ENCODE data around the gene CSH2. TPM values are rescaled to one million over a fixed set of nuclear protein-coding genes. Genes with fewer than 3 reads are reported as not detected.
A peak's percentile ranks its signal among the peaks of the same experiment; 100 is the strongest.

The CSH2 gene
- polyA plus RNA-seq, 1 donor: 0.06 TPM

GRCh38 chr17:63842540-63843386 lies 30.7 kb downstream of the CSH2 start, which contains the start of gene SMARCD2:
Gene SMARCD2, minus strand, starts transcription at chr17:63842685. Its CDS starts 11 bp downstream, at chr17:63842674.
- no peaks in the 10 kb centered on the region for H3K9me3 ChIP-seq (ENCODE audit: control insufficient read depth, low read depth, low read length)
- H3K4me1 ChIP-seq (ENCODE audit: control insufficient read depth, insufficient read depth, low read length): peaks cover 36% of the 10 kb centered on the region
- H3K27me3 ChIP-seq (ENCODE audit: control insufficient read depth, insufficient read depth, low read length): no peaks in the 10 kb centered on the region
- peak within 1 kb of the TSS; percentile 98 for H3K4me3 ChIP-seq (ENCODE audit: low read length)
- H3K36me3 ChIP-seq (ENCODE audit: control insufficient read depth, insufficient read depth, low read length): peaks cover 6% of the 10 kb centered on the region
- H3K27ac ChIP-seq (ENCODE audit: low read length): peak within 1 kb of the TSS; percentile 72
- WGBS (ENCODE audit: insufficient coverage, low lambda C conversion rate): no CpG with 5 or more reads among the region's 92 CpGs
- peak; percentile 98 to 100 for DNase-seq

GRCh38 chr17:63842173-63842539 lies 31.3 kb downstream of the CSH2 start:
- peak overlapping the region; percentile 98 for H3K4me3 ChIP-seq (ENCODE audit: low read length)
- no CpG with 5 or more reads among the region's 36 CpGs for WGBS (ENCODE audit: insufficient coverage, low lambda C conversion rate)
- no peak for DNase-seq
- H3K27me3 ChIP-seq (ENCODE audit: control insufficient read depth, insufficient read depth, low read length): no peaks in the 10 kb centered on the region
- H3K27ac ChIP-seq (ENCODE audit: low read length): peak overlapping the region; percentile 72
- H3K9me3 ChIP-seq (ENCODE audit: control insufficient read depth, low read depth, low read length): no peaks in the 10 kb centered on the region
- peaks cover 36% of the 10 kb centered on the region for H3K4me1 ChIP-seq (ENCODE audit: control insufficient read depth, insufficient read depth, low read length)
- H3K36me3 ChIP-seq (ENCODE audit: control insufficient read depth, insufficient read depth, low read length): peaks cover 12% of the 10 kb centered on the region

GRCh38 chr17:63841350-63842172 lies 31.9 kb downstream of the CSH2 start:
- Histone ChIP-seq H3K27ac (ENCODE audit: low read length) (peak overlapping the region; percentile 72), H3K36me3 (ENCODE audit: control insufficient read depth, insufficient read depth, low read length) (peaks cover 18% of the 10 kb centered on the region), H3K4me1 (ENCODE audit: control insufficient read depth, insufficient read depth, low read length) (peaks cover 36% of the 10 kb centered on the region), H3K9me3 (ENCODE audit: control insufficient read depth, low read depth, low read length) (no peaks in the 10 kb centered on the region), H3K4me3 (ENCODE audit: low read length) (peak overlapping the region; percentile 98), H3K27me3 (ENCODE audit: control insufficient read depth, insufficient read depth, low read length) (no peaks in the 10 kb centered on the region)
- DNase-seq: peak; percentile 47 to 74
- WGBS (ENCODE audit: insufficient coverage, low lambda C conversion rate): no CpG with 5 or more reads among the region's 26 CpGs

GRCh38 chr17:63840591-63841349 lies 32.7 kb downstream of the CSH2 start:
- Histone ChIP-seq H3K27me3 (ENCODE audit: control insufficient read depth, insufficient read depth, low read length) (no peaks in the 10 kb centered on the region), H3K4me3 (ENCODE audit: low read length) (peak overlapping the region; percentile 98), H3K4me1 (ENCODE audit: control insufficient read depth, insufficient read depth, low read length) (peaks cover 36% of the 10 kb centered on the region), H3K36me3 (ENCODE audit: control insufficient read depth, insufficient read depth, low read length) (peaks cover 25% of the 10 kb centered on the region), H3K9me3 (ENCODE audit: control insufficient read depth, low read depth, low read length) (no peaks in the 10 kb centered on the region), H3K27ac (ENCODE audit: low read length) (peak overlapping the region; percentile 72)
- 33% methylated on average over 1 of the region's 4 CpGs for WGBS (ENCODE audit: insufficient coverage, low lambda C conversion rate)
- no peak for DNase-seq

- peak overlapping the region; percentile 37 for H3K27ac ChIP-seq (ENCODE audit: low read length)
- peaks cover 43% of the 10 kb centered on the region for H3K36me3 ChIP-seq (ENCODE audit: control insufficient read depth, insufficient read depth, low read length)
- peaks cover 41% of the 10 kb centered on the region for H3K4me1 ChIP-seq (ENCODE audit: control insufficient read depth, insufficient read depth, low read length)
- no peak overlapping the region for H3K4me3 ChIP-seq (ENCODE audit: low read length)
- H3K27me3 ChIP-seq (ENCODE audit: control insufficient read depth, insufficient read depth, low read length): no peaks in the 10 kb centered on the region
- WGBS (ENCODE audit: insufficient coverage, low lambda C conversion rate): 96% methylated on average over 3 of the region's 7 CpGs
- H3K9me3 ChIP-seq (ENCODE audit: control insufficient read depth, low read depth, low read length): no peaks in the 10 kb centered on the region
- DNase-seq: peak in 1 of 2 donors; percentile 18
Measured at GRCh38 chr17:63838631-63839171, 34.8 kb downstream of the CSH2 start.

GRCh38 chr17:63837962-63838600 lies 35.4 kb downstream of the CSH2 start:
- Histone ChIP-seq H3K4me3 (ENCODE audit: low read length) (no peak overlapping the region), H3K9me3 (ENCODE audit: control insufficient read depth, low read depth, low read length) (no peaks in the 10 kb centered on the region), H3K36me3 (ENCODE audit: control insufficient read depth, insufficient read depth, low read length) (peaks cover 49% of the 10 kb centered on the region), H3K4me1 (ENCODE audit: control insufficient read depth, insufficient read depth, low read length) (peaks cover 37% of the 10 kb centered on the region), H3K27me3 (ENCODE audit: control insufficient read depth, insufficient read depth, low read length) (no peaks in the 10 kb centered on the region), H3K27ac (ENCODE audit: low read length) (no peak overlapping the region)
- WGBS (ENCODE audit: insufficient coverage, low lambda C conversion rate): no CpG with 5 or more reads among the region's 5 CpGs
- no peak for DNase-seq

- no peak overlapping the region for H3K27ac ChIP-seq (ENCODE audit: low read length)
Measured at GRCh38 chr17:63837480-63837879, 36.0 kb downstream of the CSH2 start.

GRCh38 chr17:63836811-63837210 lies 36.7 kb downstream of the CSH2 start:
- WGBS (ENCODE audit: insufficient coverage, low lambda C conversion rate): no CpG with 5 or more reads among the region's 7 CpGs
- Histone ChIP-seq H3K4me1 (ENCODE audit: control insufficient read depth, insufficient read depth, low read length) (peaks cover 37% of the 10 kb centered on the region), H3K27ac (ENCODE audit: low read length) (no peak overlapping the region), H3K9me3 (ENCODE audit: control insufficient read depth, low read depth, low read length) (no peaks in the 10 kb centered on the region), H3K27me3 (ENCODE audit: control insufficient read depth, insufficient read depth, low read length) (no peaks in the 10 kb centered on the region), H3K36me3 (ENCODE audit: control insufficient read depth, insufficient read depth, low read length) (peaks cover 62% of the 10 kb centered on the region), H3K4me3 (ENCODE audit: low read length) (no peak overlapping the region)
- DNase-seq: no peak

More at GRCh38 chr17:63837480-63837879, 36.0 kb downstream of the CSH2 start:
- no CpG with 5 or more reads among the region's 12 CpGs for WGBS (ENCODE audit: insufficient coverage, low lambda C conversion rate)
- H3K4me1 ChIP-seq (ENCODE audit: control insufficient read depth, insufficient read depth, low read length): peaks cover 37% of the 10 kb centered on the region
- no peak overlapping the region for H3K4me3 ChIP-seq (ENCODE audit: low read length)
- no peaks in the 10 kb centered on the region for H3K27me3 ChIP-seq (ENCODE audit: control insufficient read depth, insufficient read depth, low read length)
- H3K36me3 ChIP-seq (ENCODE audit: control insufficient read depth, insufficient read depth, low read length): peaks cover 55% of the 10 kb centered on the region
- H3K9me3 ChIP-seq (ENCODE audit: control insufficient read depth, low read depth, low read length): no peaks in the 10 kb centered on the region
- no peak for DNase-seq

- Histone ChIP-seq H3K36me3 (ENCODE audit: control insufficient read depth, insufficient read depth, low read length) (peaks cover 77% of the 10 kb centered on the region), H3K4me3 (ENCODE audit: low read length) (no peak overlapping the region), H3K27me3 (ENCODE audit: control insufficient read depth, insufficient read depth, low read length) (no peaks in the 10 kb centered on the region), H3K4me1 (ENCODE audit: control insufficient read depth, insufficient read depth, low read length) (peaks cover 25% of the 10 kb centered on the region), H3K27ac (ENCODE audit: low read length) (no peak overlapping the region), H3K9me3 (ENCODE audit: control insufficient read depth, low read depth, low read length) (no peaks in the 10 kb centered on the region)
- no peak for DNase-seq
- WGBS (ENCODE audit: insufficient coverage, low lambda C conversion rate): no CpG with 5 or more reads among the region's 9 CpGs
Measured at GRCh38 chr17:63835167-63835720, 38.2 kb downstream of the CSH2 start.
